Astrocyte of the spinal cord (primary cell): Measurements from ENCODE around the gene MST1.
"Not testable (repeated sequence)": the region's sequence is repeated elsewhere in the genome, so short reads cannot be mapped to it uniquely, and the experiment has no call there.

ENCODE experiments used
- DNase-seq: peaks from one replicate; pipeline ENCODE4 v3.0.0; 2011; ENCODE audit warnings: low read depth, low spot score
- H3K4me3 ChIP-seq: 2 replicates; pipeline ENCODE4 v1.5.1; 2011; ENCODE audit warnings: low read depth, mild to moderate bottlenecking, low read length, moderate library complexity
- in situ Hi-C: cut with HindIII; loops from 2 replicates; pipeline ENCODE4 v1.10.0; 2017; ENCODE audit warnings: low sequenced_read_pairs
- TF ChIP-seq, protein P1 (sequence below): IDR thresholded peaks from 2 replicates; pipeline ENCODE4 v1.5.1; 2012; ENCODE audit warnings: low read depth, mild to moderate bottlenecking, low read length, inconsistent platforms

MST1 gene

DNA sequence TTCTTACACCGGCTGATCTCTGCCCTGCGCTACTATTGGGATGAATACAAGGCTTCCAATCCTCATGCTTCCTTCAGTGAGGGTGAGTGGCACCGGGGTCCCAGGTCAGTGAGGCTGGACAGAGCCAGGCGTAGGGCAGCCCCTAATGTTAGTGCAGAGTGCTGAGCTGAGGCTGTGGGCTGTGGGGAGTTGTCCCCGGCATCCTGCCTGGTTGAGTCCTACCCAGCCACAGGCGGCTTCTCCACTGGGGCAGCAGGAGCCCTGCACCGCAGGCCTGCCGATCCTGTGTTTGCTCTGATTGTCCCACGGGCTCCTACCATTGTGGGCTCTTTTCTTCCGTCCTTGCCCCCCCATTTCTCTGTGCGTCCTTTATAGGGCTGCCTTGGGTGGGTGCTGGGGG is 13.4 kb upstream of the MST1 start:
- DNase-seq: no peak
- H3K4me3 ChIP-seq: no peak overlapping the region
- TF ChIP-seq, protein P1, sequence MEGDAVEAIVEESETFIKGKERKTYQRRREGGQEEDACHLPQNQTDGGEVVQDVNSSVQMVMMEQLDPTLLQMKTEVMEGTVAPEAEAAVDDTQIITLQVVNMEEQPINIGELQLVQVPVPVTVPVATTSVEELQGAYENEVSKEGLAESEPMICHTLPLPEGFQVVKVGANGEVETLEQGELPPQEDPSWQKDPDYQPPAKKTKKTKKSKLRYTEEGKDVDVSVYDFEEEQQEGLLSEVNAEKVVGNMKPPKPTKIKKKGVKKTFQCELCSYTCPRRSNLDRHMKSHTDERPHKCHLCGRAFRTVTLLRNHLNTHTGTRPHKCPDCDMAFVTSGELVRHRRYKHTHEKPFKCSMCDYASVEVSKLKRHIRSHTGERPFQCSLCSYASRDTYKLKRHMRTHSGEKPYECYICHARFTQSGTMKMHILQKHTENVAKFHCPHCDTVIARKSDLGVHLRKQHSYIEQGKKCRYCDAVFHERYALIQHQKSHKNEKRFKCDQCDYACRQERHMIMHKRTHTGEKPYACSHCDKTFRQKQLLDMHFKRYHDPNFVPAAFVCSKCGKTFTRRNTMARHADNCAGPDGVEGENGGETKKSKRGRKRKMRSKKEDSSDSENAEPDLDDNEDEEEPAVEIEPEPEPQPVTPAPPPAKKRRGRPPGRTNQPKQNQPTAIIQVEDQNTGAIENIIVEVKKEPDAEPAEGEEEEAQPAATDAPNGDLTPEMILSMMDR: no peak
- in situ Hi-C loops: no loop called here

DNA sequence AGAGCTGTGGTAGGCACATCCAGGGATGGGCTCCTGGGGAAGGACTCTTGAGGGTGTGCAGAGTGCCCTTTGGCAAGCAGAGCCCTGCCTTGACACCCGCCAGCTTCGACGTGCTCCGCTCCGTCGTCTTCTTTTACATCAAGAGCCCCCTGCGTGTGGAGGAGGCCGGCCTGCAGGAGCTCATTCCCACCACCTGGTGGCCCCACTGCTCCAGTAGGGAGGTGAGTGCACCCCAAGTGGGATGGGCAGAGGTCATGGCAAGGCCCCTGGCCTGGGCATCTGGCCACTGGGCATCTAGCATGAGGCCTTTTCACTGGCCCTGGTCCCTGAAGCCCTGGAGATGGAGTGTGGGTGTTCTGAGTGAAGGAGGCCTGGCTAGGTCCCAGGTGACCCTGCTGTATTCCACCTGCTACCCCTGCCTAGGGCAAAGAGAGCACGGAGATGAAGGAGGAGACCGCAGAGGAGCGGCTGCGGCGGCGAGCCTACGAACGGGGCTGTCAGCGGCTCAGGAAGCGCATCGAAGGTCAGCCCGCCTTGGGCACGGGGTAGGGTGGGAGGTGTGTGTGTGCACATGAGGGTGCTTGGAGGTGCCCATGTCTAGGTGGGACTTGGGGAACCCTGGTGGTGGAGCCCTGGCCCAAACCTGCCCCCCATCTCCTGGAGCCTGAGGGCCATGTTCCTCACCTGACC is 12.3 kb upstream of the MST1 start:
- in situ Hi-C loops: no loop called here
- TF ChIP-seq, protein P1: peak; percentile 78
- H3K4me3 ChIP-seq: no peak overlapping the region
- DNase-seq: no peak

DNA sequence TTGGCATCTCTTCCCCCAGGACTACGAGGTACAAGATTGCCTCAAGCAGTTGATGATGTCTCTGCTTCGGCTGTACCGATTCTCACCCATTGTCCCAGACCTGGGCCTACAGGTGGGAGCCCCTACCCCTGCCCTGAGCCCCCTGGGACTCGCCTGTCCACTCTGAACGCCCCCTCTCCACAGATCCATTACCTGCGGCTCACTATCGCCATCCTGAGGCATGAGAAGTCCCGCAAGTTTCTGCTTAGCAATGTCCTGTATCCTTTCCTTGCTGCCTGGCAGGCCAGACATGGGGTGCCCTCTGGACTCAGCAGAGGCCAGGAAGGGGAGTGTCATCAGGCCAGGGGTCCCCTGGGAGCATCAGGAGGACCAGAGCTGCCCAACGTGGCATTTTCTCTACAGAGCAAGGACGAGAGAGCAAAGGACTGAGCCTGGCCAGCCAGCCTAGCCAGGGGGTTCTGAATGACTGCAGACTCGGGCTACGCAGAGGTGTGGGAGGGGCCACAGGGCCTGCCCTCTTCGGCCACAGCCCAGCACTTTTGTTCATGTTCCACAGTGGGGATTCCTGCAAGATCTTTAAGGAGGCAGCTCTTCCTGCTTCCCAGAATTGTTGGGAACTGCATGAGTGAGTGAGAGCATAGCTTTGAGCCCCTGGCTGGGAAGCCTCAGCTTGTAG is 11.3 kb upstream of the MST1 start:
- in situ Hi-C loops: no loop called here
- no peak overlapping the region for H3K4me3 ChIP-seq
- TF ChIP-seq, protein P1: no peak
- DNase-seq: no peak

DNA sequence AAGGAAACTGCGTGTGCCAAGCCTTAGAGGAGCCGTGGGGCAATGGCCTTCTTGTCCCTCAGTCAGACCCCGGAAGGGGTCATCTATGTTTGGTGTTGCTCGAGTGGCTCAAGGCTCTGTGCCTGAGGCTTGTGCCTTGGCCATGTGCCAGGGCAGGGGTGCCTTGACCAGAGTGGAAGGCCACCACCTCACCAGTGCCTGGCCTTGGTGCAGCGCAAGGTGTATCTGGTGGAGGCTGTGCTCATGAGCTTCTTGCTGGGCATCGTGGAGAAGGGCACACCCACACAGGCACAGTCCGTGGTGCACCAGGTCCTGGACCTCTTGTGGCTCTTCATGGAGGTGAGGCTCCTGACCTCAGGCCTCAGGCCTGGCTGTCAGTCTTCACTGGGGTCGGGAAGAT is 10.7 kb upstream of the MST1 start:
- TF ChIP-seq, protein P1: no peak
- H3K4me3 ChIP-seq: no peak overlapping the region
- no peak for DNase-seq
- in situ Hi-C loops: no loop called here

DNA sequence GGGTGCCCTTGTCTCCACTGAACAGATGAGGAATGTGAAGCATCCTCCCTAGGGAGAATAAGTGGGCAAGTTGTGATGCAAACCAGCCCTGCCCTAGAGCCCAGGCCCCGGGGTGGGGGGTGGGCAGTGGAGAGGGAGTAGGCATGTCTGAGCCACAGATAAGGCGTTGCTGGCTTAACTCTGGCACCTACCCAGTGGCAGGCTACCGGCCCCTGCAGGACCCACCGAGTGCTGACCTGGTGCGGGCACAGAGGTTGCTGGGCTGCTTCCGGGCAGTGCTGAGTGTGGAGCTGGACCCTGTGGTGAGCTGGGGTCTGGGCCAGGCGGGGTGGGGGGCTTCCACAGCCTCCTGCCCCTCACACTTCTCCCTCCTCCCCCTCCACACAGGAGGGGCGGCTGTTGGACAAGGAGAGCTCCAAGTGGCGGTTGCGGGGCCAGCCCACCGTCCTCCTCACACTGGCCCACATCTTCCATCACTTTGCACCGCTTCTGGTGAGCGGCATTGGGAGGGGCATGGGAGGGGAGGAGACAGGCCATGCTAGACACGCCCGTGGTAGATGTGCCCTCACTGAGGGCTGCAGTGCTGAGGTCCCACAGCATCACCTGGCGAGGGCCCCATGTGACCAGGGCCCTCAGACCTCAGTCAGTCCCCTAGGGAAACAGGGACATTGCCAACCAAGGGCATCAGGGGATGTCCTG is 10.2 kb upstream of the MST1 start:
- TF ChIP-seq, protein P1: no peak
- no peak for DNase-seq
- in situ Hi-C loops: no loop called here
- H3K4me3 ChIP-seq: no peak overlapping the region

DNA sequence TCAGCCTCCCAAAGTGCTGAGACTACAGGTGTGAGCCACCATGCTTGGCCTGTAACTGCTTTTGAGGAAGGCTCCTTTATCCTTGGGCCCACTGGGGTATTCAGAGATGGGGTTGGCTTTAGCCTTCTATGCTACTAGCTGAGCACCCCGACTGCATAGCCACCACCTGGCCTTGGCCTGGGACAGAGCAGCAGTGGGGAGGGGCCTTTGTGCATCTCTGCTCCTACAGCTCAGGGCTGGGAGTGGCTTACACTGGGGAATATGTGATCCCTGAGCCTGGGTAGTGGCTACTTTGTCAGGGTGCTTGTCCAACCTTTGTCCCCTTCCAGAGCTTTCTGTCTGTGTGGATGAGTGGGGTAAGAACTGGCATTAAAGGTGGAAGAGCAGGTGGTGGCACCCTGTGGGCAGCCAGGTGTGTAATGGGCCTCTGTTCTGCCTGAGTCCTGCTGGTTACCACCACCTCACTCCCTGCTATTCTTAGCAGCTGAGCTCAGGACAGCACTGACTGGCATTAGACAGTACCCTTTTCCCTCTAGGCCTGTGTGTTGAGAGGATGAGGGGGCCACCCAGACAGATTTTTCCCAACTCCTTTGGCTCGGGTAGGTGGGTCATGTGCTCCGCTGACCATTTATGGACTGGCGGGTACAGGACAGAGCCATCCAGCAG is 6.2 kb upstream of the MST1 start:
- in situ Hi-C loops, DNase-seq, H3K4me3 ChIP-seq: not testable (repeated sequence)

DNA sequence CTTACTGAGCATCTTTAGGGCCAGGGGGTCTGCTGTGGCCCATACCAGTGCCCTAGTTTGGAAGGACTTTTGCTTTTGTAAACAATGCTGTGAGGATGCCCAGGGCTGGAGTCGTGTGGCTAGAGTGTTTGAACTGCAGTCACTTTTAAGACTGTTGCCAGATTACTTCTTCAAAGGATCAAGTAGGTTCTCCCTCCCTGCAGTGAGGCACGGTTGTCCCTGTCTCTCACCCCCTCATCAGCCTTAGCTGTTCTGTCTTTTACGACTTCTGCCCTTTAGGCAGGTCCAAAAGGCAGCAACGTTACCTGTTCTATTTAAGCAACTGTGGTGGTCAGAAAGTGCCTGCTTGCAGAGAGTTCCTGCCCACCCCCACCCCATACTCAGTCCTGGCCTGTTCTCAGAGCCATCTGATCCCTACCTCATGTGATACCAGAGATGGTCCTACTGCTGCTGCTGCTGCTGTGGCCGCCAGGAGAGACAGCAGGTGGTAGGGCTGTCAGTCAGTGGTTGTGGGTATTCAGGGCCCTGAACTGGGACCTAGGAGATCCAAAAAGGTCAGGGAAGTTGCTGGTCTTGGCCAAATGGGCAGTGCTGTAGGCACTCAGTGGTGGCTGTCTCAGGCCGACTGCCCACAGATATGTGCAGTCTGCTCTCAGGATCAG is 5.3 kb upstream of the MST1 start:
- in situ Hi-C loops, DNase-seq: not testable (repeated sequence)

DNA sequence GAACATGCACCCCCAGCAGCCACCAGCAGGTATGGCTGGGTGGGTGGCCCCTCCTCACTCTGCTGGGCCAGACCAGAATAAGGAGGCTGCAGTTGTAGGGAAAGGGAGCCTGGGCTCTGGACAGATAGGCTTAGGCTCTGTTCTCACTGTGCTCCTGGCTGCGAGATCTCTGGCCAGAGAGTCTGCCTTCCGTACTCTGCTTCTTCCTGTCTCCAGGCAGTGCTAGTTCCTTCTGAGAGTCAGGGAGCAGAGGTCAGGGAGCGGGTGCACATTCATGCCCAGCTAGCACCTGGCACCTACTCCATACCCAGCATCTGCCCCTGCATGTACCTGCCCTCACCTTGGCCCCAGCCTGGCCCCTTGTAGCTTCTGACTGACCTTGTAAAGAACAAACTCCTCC is 2.2 kb upstream of the MST1 start:
- DNase-seq, H3K4me3 ChIP-seq, in situ Hi-C loops: not testable (repeated sequence)

More for the DNA sequence above, 5.3 kb upstream of the MST1 start:
- not testable (repeated sequence) for H3K4me3 ChIP-seq

DNA sequence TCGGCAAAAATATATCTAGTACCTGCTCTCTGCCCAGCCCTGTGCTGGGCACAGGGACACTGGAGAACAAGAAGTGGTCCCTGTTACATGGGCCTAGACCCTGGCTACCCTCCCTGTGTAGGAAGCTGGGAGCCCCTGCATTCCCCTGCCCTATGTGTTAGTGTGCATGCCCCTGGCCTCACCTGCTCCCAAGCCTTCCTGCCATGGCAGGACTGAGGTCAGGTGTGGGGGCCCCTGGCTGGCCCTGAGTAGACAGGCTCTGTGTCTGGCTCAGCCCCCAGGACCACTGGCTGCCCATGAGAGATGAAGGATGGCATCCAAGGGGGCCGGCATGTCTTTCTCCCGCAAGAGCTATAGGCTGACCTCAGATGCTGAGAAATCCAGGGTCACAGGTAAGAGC is 1.6 kb upstream of the MST1 start:
- DNase-seq, in situ Hi-C loops, H3K4me3 ChIP-seq: not testable (repeated sequence)

DNA sequence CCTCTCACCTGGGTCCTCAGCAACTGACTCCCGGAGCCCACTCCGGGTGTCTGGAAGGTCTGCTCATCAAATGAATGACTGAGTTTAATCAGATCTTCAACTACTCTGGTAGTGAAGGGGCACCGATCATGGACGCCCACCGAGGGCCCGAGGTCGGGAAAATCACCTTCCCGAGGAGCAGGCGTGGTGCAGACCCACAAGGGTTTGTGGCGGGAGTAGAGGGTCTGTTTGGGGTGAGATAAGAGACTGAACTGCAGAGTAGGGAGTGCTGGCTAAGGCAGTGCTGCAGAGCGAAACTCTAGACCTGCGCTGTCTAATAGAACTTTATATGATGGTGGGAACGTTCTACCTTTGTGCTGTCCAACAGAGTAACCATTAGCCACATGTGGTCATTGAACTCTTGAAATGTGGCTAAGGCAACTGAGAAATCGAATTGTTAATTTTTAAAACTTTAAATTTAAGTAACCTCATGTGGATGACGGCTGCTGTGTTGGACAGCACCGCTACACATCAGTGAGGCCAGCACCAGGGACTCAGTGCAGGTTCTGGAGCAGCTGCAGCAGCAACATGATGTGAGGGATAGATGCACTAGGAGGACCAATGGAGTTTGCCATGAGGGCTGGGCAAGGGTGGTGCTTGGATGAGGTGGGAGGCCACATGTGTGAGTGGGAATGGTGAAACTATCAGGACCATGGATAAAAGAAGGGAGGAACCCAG is 792 bp upstream of the MST1 start:
- in situ Hi-C loops, DNase-seq: not testable (repeated sequence)
- H3K4me3 ChIP-seq: peak overlapping the region; percentile 96
